HepG2 (cell line): ENCODE results near the gene NUP214. TPM values are rescaled to one million over a fixed set of nuclear protein-coding genes. Genes with fewer than 3 reads are reported as not detected.

Experiments used
- ATAC-seq: fragments of 200-7000 bp; cut with Tn5 transposase; 3 replicates; pipeline ENCODE4 v1.9.1; 2020; ENCODE audit warnings: mild to moderate bottlenecking, moderate library complexity
- BruUV-seq: library from RNA; stranded (reverse); fragments of 400-500 nt; replicated peaks from 2 replicates; lab custom pipeline; 2021; lab: Mats Ljungman, UMichigan
- CTCF ChIA-PET: fragments of 300-600 bp; formaldehyde crosslinking; extraction: SDS; loops from one replicate; lab custom pipeline; 2021; ENCODE audit warnings: low total read pairs, inconsistent platforms, low intra/inter-chr PET ratio; lab: Yijun Ruan, JAX
- POLR2A ChIA-PET: fragments of 350-600 bp; sonication (Branson Sonifier 250); formaldehyde crosslinking; loops from one replicate; lab custom pipeline; 2020; ENCODE audit warnings: antibody characterized with exemption, inconsistent platforms; lab: Yijun Ruan, JAX
- DNase-seq: peaks from one replicate; pipeline ENCODE4 v3.0.0-alpha.2; 2015; ENCODE audit warnings: low spot score
- FAIRE-seq: peaks from 3 replicates; lab custom pipeline; 2011; peaks lifted over from hg19 to GRCh38; lab: Jason Lieb, UNC
- H2AFZ ChIP-seq: one replicate; pipeline ENCODE4 v1.6.1; 2011; ENCODE audit warnings: low read length, inconsistent platforms
- H3K27ac ChIP-seq: fragments of 300-600 bp; 3 replicates; pipeline ENCODE4 v1.8.0; 2011; ENCODE audit warnings: mixed run types, mild to moderate bottlenecking, mixed read lengths, low read length, inconsistent platforms; ENCODE audit not compliant: insufficient read depth; ENCODE audit errors: extremely low read length
- H3K27me3 ChIP-seq, 2 experiments: fragments of 200-600 bp in 1 of 2; 2 replicates in 1 of 2; 3 replicates in 1 of 2; pipeline versions ENCODE4 v1.6.0 to v1.8.0; 2011; ENCODE audit warnings: low read length in 2 of 2, mild to moderate bottlenecking in 2 of 2, moderate library complexity in 2 of 2, inconsistent platforms in 1 of 2; ENCODE audit not compliant: insufficient read depth in 2 of 2, control insufficient read depth in 1 of 2
- H3K36me3 ChIP-seq, 2 experiments: fragments of 200-600 bp in 1 of 2; replicated peaks in 1 of 2; 2 replicates in 1 of 2; 3 replicates in 1 of 2; pipeline versions ENCODE4 v1.5.1 to v1.8.0; 2011; ENCODE audit warnings: low read length in 2 of 2, inconsistent platforms in 1 of 2; ENCODE audit not compliant: insufficient read depth in 2 of 2, control insufficient read depth in 1 of 2
- H3K4me1 ChIP-seq: 2 replicates; pipeline ENCODE4 v1.5.1; 2012; ENCODE audit warnings: low read length, inconsistent platforms; ENCODE audit not compliant: insufficient read depth
- H3K4me2 ChIP-seq: 2 replicates; pipeline ENCODE4 v1.6.0; 2011; ENCODE audit warnings: low read depth, low read length, inconsistent platforms
- H3K4me3 ChIP-seq, 3 experiments: fragments of 200-600 bp in 1 of 3; sonication (generic), shearing (Covaris generic) in 1 of 3; replicated peaks in 1 of 3; 2 replicates each; pipeline ENCODE4 v1.5.1; 2011 to 2016; ENCODE audit warnings: low read length in 3 of 3, inconsistent platforms in 2 of 3, low read depth in 2 of 3, mild to moderate bottlenecking in 2 of 3, control low read depth in 1 of 3, mixed read lengths in 1 of 3; ENCODE audit not compliant: insufficient read depth in 1 of 3
- H3K79me2 ChIP-seq: one replicate; pipeline ENCODE4 v1.6.1; 2011; ENCODE audit warnings: low read length, inconsistent platforms; ENCODE audit not compliant: insufficient read depth
- H3K9ac ChIP-seq: 2 replicates; pipeline ENCODE4 v1.6.0; 2011; ENCODE audit warnings: mild to moderate bottlenecking, low read depth, low read length, inconsistent platforms; ENCODE audit not compliant: insufficient read depth
- H3K9me3 ChIP-seq: 2 replicates; pipeline ENCODE4 v1.5.1; 2012; ENCODE audit warnings: mild to moderate bottlenecking, low read length
- H4K20me1 ChIP-seq: 2 replicates; pipeline ENCODE4 v1.6.0; 2011; ENCODE audit warnings: inconsistent platforms, mild to moderate bottlenecking, low read length, moderate library complexity; ENCODE audit not compliant: insufficient read depth
- CCAR2 ChIP-seq: fragments of 200-400 bp; formaldehyde crosslinking; optimal IDR thresholded peaks from 2 replicates; pipeline ENCODE3; 2018; ENCODE audit warnings: low read depth, mild to moderate bottlenecking, low read length, moderate library complexity
- ELF4 ChIP-seq: sonication (generic); formaldehyde crosslinking; IDR thresholded peaks from 2 replicates; pipeline ENCODE4 v1.5.0; 2020; ENCODE audit warnings: missing genetic modification reagents, mild to moderate bottlenecking, moderate library complexity, borderline replicate concordance
- HIVEP1 ChIP-seq: sonication (generic); formaldehyde crosslinking; IDR thresholded peaks from 2 replicates; pipeline ENCODE4 v1.4.0; 2020; ENCODE audit warnings: mild to moderate bottlenecking, missing genetic modification reagents
- SALL1 ChIP-seq: sonication (generic); formaldehyde crosslinking; IDR thresholded peaks from 2 replicates; pipeline ENCODE4 v1.8.0; 2022; ENCODE audit warnings: mild to moderate bottlenecking, missing genetic modification reagents
- STAG1 ChIP-seq: sonication (generic); formaldehyde crosslinking; IDR thresholded peaks from 2 replicates; pipeline ENCODE4 v1.4.0; 2020; ENCODE audit warnings: missing genetic modification reagents
- ZNF263 ChIP-seq: sonication (generic); formaldehyde crosslinking; IDR thresholded peaks from 2 replicates; pipeline ENCODE4 v1.4.0; 2020; ENCODE audit warnings: missing genetic modification reagents
- ZNF362 ChIP-seq: sonication (generic); formaldehyde crosslinking; IDR thresholded peaks from 2 replicates; pipeline ENCODE4 v1.4.0; 2020; ENCODE audit warnings: missing genetic modification reagents, mild to moderate bottlenecking, borderline replicate concordance
- ZNF503 ChIP-seq: sonication (generic); formaldehyde crosslinking; IDR thresholded peaks from 2 replicates; pipeline ENCODE4 v1.4.0; 2020; ENCODE audit warnings: missing genetic modification reagents
- ZNF607 ChIP-seq: sonication (generic); formaldehyde crosslinking; IDR thresholded peaks from 2 replicates; pipeline ENCODE4 v1.5.1; 2020; ENCODE audit warnings: missing genetic modification reagents, mild to moderate bottlenecking, borderline replicate concordance
- ZNF687 ChIP-seq: sonication (generic); formaldehyde crosslinking; IDR thresholded peaks from 2 replicates; pipeline ENCODE4 v1.5.1; 2020; ENCODE audit warnings: mild to moderate bottlenecking, missing genetic modification reagents, moderate library complexity
- ZNF784 ChIP-seq: sonication (generic); formaldehyde crosslinking; IDR thresholded peaks from 2 replicates; pipeline ENCODE4 v1.5.1; 2020; ENCODE audit warnings: missing genetic modification reagents, mild to moderate bottlenecking, borderline replicate concordance
- ZNF891 ChIP-seq: sonication (generic); formaldehyde crosslinking; IDR thresholded peaks from 2 replicates; pipeline ENCODE4 v1.5.0; 2020; ENCODE audit warnings: mild to moderate bottlenecking, missing genetic modification reagents
- WGBS: methylation state at CpG from one replicate; pipeline ENCODE4 v1.1.6; 2017; ENCODE audit warnings: low lambda C conversion rate; 5-methylcytosine and 5-hydroxymethylcytosine counted together
- in situ Hi-C: cut with HindIII; loops from 2 replicates; pipeline ENCODE4 v1.10.0; 2017; ENCODE audit warnings: low pct_unique_long_range_greater_than_20kb; ENCODE audit not compliant: extremely low pct_ligation_motif_present
- intact Hi-C: fragments of 100-400 bp; cut with micrococcal nuclease; formaldehyde crosslinking; loops from one replicate; pipeline ENCODE4 v1.10.0; 2022; ENCODE audit not compliant: unreplicated experiment
- polyA plus RNA-seq, 8 experiments: library from polyadenylated mRNA; depleted of rRNA in 3 of 8; stranded (reverse) in 7 of 8; unstranded in 1 of 8; fragments of >200 nt; fragmentation: Illumina TruSeq in 4 of 8; extraction: Trizol in 4 of 8; gene quantifications; 2 replicates each; pipeline versions ENCODE4 v1.2.1 to v1.2.3, GENCODE V29; 2011 to 2016; ENCODE audit warnings: low read depth in 4 of 8, missing spikeins in 1 of 8, mixed read lengths in 1 of 8; ENCODE audit not compliant: insufficient read depth in 1 of 8
- total RNA-seq, 5 experiments: library from RNA; depleted of rRNA; stranded (reverse); fragments of >200 nt; fragmentation: Illumina TruSeq; extraction: Trizol; gene quantifications; 2 replicates each; pipeline ENCODE4 v1.2.3, GENCODE V29; 2016; ENCODE audit warnings: low read depth in 1 of 5

Gene NUP214
- total and polyA plus RNA-seq, 2 of the 13 experiments (the other 11 are each of a cell fraction or from before 2014, with no cell fraction given), result 8.4 to 16.0 TPM

GRCh38 chr9:131275332-131276093, 150.1 kb downstream of the NUP214 start:
- peak overlapping the region; percentile 53; the same call in 1 of the 2 replicates for H3K9ac ChIP-seq
- no peaks in the 10 kb centered on the region for H3K79me2 ChIP-seq
- no peaks in the 10 kb centered on the region for H3K36me3 ChIP-seq
- H3K4me3 ChIP-seq, result peak overlapping the region; percentile 26 to 68 (median 42); a peak in 5 of 6 replicates
- peaks cover 52% of the 10 kb centered on the region for H3K4me1 ChIP-seq
- no TSS peak for BruUV-seq
- no peaks in the 10 kb centered on the region for H3K9me3 ChIP-seq
- no peak overlapping the region for H3K27ac ChIP-seq
- peak; percentile 78 for FAIRE-seq
- ATAC-seq, result peak; percentile 91
- ChIA-PET POLR2A (no interaction called here), CTCF (no interaction called here)
- intact Hi-C loops (loop anchor here (5.0 to 10.0 kb wide), 2 partner anchors 49 to 98 kb away; no protein-coding TSS in a partner anchor), in situ Hi-C loops (no loop called here)
- peak; percentile 48 for DNase-seq
- peak overlapping the region; percentile 63 for H2AFZ ChIP-seq
- peaks cover 17 to 64% of the 10 kb centered on the region in 2 experiments for H3K27me3 ChIP-seq
- WGBS, result 68% methylated on average over 12 of the region's 29 CpGs
- peak overlapping the region; percentile 86 for H3K4me2 ChIP-seq
- H4K20me1 ChIP-seq, result no peaks in the 10 kb centered on the region
- TF ChIP-seq ZNF503 (CRISPR knock-in tag), result no peak
- peak; percentile 50 for TF ChIP-seq STAG1 (CRISPR knock-in tag)
- TF ChIP-seq ZNF607 (CRISPR knock-in tag), result no peak
- TF ChIP-seq ZNF891, result no peak
- 0 out of 2 replicates have a peak, but pooled peaks have one; percentile 16 for TF ChIP-seq ZNF784 (CRISPR knock-in tag)
- peak; percentile 41; the same call in 1 of the 2 replicates for TF ChIP-seq SALL1 (CRISPR knock-in tag)
- TF ChIP-seq ZNF687 (CRISPR knock-in tag), result peak; percentile 69
- no peak for TF ChIP-seq ELF4 (CRISPR knock-in tag)
- no peak for TF ChIP-seq ZNF362 (CRISPR knock-in tag)
- TF ChIP-seq HIVEP1, result no peak
- TF ChIP-seq ZNF263 (CRISPR knock-in tag), result 0 out of 2 replicates have a peak, but pooled peaks have one; percentile 24
- no peak for TF ChIP-seq CCAR2
